WI38 (cell line): ENCODE measurements around the gene USP30.

Experiments
- H3K4me3 ChIP-seq: 2 replicates; pipeline ENCODE4 v1.5.1; 2011; ENCODE audit warnings: low read depth, mild to moderate bottlenecking, control low read depth, low read length
- CTCF ChIP-seq: IDR thresholded peaks from 2 replicates; pipeline ENCODE4 v1.5.1; 2012; ENCODE audit warnings: low read depth, mild to moderate bottlenecking, control low read depth, low read length

Gene USP30

DNA sequence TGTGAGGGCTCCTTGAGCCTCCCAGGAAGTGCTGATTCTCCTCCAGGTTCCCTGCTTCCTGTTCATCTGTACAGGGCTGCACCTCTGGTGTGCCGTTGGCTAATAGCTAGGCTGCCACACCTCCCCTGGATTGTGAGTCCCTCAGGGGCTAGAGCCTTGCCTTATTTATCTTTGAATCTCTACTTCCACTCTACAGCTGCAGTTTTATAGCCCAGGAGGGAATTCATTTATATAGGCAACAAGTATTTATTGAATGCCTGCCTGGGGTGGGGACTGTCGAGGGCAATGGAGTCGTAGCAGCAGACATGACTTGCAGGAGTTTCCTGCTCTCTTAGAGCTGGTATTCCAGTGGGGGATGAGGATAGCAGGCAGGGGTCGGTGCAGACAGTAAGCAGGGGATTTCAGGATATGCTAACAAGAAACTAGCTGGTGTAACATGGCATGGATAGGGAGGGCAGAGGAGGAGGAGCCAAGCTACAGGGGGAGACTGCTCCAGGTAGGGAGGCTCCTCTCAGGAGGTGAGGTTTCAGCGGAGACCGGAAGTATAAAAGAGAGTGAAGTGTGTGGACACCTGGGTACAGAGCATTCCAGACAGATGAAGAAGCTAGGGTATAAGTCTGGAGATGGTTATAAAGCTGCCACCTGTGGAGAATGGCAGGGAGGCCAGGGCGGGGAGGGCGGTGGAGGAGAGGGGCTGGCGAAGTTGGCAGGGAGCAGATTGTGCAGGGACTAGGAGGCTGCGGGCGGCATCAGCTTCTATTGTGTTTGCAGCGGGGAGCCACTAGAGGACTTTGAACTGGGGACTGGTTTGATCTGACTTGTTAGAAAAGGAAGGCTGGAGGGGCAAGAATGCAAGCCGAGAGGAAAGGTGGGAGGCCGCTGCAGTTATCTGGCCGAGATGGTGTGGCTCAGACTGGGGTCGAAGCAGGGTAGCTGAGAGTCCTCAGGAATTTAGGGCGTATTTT lies 17.2 kb downstream of the USP30 start:
- H3K4me3 ChIP-seq = no peak overlapping the region
- no peak for TF ChIP-seq CTCF

- H3K4me3 ChIP-seq = no peak overlapping the region
- no peak for TF ChIP-seq CTCF
Measured at GRCh38 chr12:109074866-109075265, 22.5 kb downstream of the USP30 start.

GRCh38 chr12:109082751-109083150 lies 30.4 kb downstream of the USP30 start:
- TF ChIP-seq CTCF = no peak
- no peak overlapping the region for H3K4me3 ChIP-seq

- no peak for TF ChIP-seq CTCF
- no peak overlapping the region for H3K4me3 ChIP-seq
Measured at GRCh38 chr12:109084425-109084824, 32.0 kb downstream of the USP30 start.

DNA sequence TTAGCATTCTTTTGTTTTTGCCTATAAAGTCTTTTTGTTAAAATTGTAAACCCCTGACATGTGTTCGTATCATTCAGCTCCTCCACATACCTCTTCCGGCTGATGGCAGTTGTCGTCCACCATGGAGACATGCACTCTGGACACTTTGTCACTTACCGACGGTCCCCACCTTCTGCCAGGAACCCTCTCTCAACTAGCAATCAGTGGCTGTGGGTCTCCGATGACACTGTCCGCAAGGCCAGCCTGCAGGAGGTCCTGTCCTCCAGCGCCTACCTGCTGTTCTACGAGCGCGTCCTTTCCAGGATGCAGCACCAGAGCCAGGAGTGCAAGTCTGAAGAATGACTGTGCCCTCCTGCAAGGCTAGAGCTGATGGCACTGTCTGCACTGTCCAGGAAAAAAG lies 33.2 kb downstream of the USP30 start:
- TF ChIP-seq CTCF = no peak
- no peak overlapping the region for H3K4me3 ChIP-seq

DNA sequence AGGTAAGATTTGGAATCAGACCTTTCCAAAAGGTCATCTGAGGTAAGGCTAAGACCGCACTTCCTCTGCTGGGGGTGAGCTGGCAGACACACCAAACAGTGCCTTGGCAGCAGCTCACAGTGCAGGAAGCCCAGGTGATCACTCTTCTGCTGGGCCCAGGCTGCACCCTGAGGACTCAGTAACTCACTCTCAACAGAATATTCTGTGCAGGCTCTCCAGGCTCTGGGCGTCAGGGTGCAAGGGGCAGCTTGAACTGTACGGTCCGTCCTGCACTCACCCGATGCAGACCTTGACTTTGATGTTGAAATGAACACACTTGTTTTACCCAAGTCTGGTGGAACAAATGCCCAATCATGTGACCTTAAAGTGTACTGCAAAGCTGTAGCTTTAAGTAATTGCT lies 34.9 kb downstream of the USP30 start:
- TF ChIP-seq CTCF = no peak
- no peak overlapping the region for H3K4me3 ChIP-seq

- no peak for TF ChIP-seq CTCF
Measured at GRCh38 chr12:109088818-109089217, 36.4 kb downstream of the USP30 start.

More at GRCh38 chr12:109088818-109089217, 36.4 kb downstream of the USP30 start:
- no peak overlapping the region for H3K4me3 ChIP-seq
